Stimulated activated CD4-positive, alpha-beta T cell treated with anti-CD3 and anti-CD28 coated beads, Interleukin-1b, Interleukin-23, amount 100 ng/mL, for 1 hour (primary cell): ENCODE data around the gene KIT.

Experiments used
- DNase-seq, 2 donors: peaks; one replicate each; pipeline ENCODE4 v3.0.0-alpha.2; 2020; ENCODE audit warnings: low read depth in 2 of 2

The KIT gene

DNA sequence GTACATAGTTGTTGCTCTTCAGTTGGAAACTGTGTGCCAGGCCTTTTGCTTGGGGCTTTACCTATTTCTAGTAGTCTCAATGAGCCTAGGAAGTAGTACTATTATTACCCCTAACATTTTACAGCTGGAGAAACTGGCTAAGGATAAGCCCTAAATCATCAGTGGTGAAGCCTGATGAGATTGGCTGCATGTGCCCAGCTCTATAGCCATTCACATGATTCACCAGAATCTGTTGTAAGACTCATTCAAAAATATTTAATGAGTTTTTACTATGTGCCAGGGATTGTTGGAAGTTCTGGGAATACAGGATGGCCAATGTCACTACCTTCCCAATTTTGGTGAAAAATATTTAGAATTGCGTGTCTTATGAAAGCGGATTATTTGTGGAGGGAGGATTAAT, 2.8 kb downstream of the KIT start:
- no peak for DNase-seq

DNA sequence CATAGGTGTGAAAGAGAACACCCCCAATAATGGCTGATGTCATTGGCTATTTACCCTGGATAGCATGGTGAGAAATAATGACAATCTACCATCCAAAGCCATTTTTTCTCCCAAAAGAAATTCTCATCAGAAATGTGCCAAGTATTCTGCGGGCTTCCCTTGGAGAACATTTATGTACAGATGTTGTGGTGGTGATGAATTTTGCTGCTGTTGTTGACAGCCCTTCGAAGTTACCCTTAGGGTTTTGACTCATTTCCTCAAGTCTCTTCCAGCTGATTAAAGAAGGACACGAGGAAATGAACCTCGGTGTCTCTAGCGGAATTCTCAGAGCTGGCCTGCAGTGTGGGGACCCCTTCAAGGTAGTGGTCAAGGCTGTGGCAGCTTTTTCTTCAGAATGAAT, 3.4 kb downstream of the KIT start:
- DNase-seq, result no peak

DNA sequence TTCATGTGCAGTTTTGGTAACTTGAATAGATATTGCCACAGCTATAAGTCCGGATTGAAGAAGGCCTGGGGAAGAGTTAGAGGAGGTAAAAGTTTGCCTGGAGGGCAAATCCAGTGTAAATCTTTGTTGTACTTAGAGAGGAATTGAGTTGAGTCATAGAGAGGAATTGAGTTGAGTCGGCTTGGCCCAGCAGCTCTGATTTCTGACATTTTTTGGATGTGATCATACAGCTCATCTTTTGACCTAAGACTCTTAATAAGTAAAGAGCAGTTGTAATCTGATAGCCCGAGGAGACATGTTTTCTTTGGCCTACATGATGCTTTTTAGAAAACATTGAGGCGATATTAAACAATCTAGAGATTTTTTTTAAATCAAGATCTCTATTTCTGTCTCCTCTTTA, 3.9 kb downstream of the KIT start:
- DNase-seq, result no peak

DNA sequence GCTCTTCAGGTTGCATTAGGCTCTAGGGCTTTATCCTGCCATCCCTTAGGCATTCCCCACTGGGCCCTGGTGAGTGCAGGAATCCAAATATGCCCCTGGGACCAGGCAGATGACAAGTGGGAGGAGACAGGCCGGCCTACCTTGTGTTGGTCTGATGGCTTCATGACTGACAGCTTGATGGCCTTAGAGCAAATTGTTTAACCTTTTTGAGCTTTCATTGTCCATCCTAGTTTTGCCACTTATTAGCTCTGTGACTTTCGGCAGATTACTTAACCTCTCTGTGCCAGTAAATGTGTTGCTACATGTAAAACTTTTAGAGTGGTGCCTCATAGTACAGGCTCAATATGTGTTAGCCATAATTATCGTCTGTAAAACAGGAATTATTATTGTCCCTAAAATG, 4.4 kb downstream of the KIT start:
- no peak for DNase-seq

DNA sequence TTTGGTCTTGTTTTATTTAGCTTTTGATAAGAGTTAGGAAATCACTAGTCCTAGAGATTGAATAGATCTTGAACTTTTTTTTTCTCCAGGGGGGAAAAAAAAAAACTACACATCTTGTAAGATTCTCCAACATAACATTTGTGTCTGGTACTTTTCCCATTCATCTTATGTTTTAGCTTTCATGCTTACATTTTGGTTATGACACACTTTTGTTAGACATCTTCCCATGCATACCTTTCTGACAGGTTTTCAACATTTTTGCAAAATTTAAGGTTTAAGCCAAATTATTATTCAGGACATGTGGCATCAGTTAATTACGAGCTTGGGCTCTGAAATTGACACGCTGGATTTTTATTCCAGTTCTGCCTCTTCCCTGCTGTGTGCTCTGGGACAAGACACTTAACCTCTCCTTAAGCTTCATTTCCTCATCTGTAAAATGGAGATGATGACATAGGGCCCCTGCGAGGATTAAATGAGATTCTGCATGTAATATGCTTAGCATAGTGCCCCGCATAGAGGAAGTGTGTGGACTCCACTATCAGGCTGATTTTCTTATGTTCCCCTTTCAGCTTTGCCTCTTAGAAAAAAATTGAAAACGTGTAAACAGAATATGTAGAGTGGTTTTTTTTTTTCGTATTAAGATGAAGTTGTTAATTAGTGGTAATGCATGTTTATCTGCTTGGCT, 5.3 kb downstream of the KIT start:
- no peak for DNase-seq

DNA sequence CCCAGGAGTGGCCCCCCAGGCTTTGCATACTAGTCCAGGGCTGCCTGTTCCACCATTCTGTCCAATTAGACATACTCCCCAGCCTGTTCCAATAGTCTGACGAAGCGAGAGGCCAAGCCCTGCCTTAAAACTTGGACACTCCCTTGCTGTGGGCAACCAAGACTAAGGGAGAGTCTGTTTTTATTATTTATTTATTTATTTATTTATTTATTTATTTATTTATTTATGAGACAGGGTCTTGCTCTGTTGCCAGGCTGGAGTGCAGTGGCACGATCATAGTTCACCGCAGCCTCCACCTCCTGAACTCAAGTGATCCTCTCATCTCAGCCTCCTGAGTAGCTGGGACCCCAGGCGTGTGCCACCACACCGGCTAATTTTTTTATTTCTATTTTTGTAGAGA, 6.6 kb downstream of the KIT start:
- DNase-seq, result no peak

DNA sequence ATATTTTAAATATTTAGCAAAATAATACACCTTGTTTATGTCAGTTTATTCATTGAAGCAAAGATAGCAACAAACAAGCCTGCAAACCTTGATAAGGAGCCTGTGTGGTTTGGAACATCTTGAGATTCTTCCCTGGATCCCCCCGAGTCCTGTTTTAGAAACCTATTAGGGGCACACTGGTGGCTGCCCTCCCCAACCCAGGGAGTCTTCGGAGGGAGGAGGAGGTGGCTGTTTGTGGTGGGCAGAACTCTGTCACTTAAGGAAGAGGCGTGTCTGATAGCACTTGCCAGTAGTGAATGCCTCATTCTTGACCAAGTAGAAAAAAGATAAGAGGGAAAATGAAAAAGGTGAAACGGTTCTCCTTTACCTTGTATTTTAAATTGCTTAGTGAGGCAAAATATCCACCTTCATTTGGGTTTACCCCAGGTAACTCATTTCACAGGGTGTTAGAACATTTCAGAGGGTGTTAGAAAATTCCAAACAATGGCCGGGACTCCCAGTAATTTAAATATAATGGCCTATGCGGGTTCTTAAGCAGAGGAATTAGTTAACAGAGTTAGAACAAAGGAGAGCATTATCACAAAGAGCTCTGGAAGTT, 10.4 kb downstream of the KIT start:
- DNase-seq, result no peak

DNA sequence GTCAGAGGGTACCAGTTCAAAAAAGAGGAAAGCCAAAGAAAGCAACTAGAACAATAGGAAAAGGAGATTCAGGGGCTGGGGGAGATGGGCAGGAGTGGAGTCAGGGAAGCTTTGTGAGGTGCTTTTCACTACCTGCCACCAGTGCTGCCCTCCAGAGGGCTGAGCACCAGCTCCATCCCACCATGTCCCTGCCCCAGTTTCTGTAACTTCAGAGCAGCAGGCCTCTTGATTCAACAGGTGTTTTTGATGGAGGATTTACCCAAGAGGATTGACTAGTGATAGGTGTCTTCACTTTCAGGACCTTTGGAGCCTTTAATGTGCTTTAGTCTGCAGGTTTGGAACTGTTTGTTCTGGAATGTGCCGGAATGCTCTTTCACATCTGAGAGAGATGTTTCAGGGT, 12.1 kb downstream of the KIT start:
- DNase-seq, result no peak

DNA sequence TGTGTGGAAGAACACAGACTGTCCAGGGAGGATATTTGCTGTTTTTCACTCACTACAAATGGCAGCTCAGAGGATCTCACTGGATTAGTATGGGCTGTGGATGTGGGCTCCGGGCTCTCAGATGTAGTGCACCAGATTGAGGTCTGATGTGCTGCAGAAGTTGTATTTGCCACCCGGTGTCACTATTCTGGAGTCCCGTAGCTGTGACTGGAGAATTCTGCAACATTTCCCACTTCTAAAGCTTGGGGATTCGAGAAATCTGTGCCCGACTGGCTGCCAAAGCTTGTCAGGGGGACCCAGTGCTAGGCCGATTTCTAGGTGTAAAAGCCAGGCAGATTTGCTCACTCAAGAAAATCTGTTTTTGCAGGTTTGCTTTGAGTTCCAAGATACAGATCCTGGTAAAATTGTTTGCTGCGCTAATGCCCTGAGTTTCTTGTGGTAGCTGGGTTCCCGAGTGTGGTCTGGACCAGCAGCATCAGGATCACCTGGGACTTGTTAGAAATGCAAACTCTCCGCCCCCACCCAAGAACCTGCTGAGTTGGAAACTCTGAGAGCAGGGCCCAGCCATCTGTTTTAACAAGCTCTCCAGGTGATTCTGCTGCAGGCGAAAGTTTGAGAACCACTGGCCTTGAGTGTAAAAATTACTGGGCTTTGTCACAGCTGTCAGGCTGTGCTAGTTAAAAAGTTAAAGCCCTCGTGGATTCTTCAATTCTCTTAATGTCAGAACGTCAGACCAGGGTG, 18.1 kb downstream of the KIT start:
- DNase-seq, result no peak

DNA sequence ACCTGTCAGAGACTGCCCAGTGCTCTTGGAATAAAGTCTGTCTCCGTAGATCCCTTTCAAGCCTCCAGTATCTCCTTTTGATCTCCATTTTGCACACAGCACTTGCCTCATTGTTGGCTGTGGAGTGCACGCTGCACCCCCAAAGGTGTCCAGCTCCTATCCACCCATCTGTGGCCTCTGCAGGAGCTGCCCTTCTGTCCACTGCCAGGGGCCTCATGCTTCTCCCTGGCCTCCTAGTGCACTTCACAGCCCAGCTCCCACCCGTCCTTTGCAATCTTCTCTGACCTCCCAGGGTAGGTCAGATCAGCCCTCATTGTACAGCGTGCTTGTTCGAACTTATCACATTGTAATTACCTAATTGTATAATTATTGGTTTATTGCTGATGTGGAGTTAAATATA, 18.9 kb downstream of the KIT start:
- DNase-seq, result no peak

DNA sequence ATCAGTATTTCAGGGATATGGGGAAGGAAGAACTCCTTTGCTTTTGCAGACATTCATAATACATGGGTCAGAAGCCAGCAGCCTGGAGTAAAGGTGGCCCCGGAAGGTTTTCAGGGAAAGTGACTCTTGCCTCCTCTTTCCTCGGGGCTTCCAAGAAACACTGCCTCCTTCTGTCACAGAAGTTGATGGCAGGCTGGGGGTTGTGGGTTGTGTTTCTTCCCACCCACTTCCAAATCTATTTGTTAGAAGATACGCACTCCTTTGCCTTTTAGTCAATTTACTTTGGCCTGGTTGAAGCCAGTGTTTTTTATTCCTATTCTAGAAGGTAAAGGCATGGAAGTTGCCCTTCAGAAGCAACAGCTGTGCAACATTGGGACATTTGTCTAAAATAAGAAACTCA, 19.7 kb downstream of the KIT start:
- DNase-seq, result no peak

DNA sequence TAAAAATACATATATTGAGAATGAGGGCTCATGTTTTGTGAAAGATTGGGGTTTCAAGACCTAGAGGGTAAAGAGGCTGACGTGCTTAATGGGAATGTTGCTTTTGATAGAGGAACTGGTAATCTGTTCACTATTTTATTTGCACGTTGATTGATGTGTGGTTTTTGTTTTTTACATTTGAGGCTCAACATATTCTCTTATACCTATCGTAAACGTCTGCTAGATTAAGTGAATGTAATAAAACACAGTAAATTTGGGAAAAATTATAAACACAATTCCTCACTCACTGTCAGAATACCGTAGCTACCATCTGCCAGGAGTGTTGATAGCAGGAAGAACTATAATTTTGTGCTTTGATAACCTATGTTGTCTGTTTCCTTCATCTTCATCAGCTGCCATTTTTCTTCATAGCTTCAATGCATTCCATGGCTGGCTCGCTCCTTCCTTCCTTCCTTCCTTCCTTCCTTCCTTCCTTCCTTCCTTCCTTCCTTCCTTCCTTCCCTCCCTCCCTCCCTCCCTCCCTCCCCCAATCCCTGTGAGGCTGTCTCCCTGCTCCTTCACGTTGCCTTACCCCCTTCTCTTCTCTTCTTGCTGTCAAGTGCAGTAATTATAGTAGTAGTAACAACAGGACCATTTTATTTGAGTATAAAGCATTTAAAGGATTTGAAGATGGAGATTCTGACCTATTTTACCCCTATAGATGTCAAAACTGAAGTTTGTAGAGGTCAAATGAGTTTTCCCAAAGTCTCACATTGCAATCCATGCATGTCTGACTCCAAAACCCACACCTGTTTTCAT, 20.3 kb downstream of the KIT start:
- no peak for DNase-seq

DNA sequence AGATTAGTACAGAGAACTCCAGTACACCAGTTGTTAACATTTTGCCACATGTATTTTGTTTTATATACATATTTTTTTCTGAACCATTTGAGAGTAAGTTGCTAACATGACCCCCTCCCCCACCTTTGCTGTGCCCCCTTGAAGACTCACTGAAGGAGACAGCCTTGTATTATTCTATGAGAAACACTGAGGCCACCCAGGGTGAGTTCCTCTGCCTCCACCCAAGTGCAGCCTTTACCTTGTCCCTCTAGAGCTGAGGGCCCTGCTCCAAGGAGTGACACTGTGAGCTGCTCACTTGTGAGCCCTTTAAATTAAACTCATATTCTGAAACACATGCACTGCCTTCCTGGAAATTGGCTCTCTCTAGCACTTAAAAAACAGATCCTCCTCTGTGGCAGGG, 21.1 kb downstream of the KIT start:
- DNase-seq, result no peak

DNA sequence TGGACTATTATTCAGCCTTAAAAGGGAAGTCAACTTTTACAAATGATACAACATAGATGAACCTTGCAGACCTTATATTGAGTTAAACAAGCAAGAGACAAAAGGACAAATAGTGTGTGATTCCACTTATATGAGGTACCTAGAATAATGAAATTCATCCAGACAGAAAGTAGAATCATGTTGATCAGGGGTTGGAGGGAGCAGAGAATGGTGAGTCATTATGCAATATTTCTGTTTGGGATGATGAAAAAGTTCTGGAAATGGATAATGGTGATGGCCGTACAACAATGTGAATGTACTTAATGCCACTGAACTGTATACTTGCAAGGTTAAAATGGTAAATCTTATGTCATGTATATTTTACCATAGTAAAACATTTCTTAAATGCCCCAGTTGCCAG, 22.1 kb downstream of the KIT start:
- no peak for DNase-seq

DNA sequence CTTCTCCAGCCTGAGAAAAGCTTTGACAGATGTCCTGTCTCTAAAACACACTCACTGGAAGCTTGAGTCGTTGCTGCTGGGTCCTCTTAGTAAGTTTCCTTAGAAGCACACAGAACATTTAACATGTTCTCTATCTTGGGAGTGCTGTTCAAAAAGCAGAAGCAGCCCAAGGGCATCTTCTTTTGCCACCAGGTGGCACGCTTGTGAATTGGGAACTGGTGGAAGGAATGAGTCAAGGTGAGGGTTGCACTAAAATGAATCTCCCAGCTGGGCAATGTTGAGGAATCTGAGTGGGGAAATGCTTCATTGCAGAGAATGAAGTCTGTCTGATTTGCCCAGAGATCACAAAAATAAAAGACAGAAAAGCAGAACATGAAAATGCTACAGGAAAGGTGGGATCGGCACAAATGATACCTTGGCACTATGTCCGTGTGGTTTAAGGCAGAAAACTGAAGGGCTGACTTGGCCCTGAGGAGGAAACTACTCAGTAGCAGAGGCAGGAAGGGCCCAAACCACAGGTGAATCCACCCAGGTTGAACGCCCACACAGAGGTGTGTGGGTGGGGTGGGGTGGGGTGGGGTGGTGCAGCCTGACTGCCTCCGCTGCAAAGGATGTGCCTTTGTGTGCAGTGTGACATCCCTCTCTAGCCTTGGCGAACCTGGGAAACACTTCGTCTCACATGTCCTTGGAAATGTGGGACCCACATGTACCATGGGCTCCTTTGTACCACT, 26.0 kb downstream of the KIT start:
- peak; percentile 4 to 16 for DNase-seq

DNA sequence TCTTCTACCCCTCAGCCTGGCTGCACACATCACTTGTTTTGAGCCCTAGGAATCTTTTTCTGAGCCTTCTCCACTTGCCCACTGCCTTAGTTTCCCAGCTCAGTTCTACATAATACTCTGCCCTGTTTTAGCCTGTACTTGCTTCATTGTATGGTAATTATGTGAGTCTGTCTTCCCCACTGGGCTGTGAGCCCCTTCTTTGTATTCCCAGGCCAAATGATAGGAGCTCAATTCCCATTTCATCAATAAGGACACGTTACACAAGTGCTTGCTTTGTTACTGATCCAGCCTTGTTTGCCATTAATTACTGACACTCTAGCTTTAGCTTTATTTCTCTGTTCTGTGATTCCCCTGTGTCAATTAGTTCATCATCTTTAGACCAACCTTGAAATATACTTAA, 28.1 kb downstream of the KIT start:
- no peak for DNase-seq

DNA sequence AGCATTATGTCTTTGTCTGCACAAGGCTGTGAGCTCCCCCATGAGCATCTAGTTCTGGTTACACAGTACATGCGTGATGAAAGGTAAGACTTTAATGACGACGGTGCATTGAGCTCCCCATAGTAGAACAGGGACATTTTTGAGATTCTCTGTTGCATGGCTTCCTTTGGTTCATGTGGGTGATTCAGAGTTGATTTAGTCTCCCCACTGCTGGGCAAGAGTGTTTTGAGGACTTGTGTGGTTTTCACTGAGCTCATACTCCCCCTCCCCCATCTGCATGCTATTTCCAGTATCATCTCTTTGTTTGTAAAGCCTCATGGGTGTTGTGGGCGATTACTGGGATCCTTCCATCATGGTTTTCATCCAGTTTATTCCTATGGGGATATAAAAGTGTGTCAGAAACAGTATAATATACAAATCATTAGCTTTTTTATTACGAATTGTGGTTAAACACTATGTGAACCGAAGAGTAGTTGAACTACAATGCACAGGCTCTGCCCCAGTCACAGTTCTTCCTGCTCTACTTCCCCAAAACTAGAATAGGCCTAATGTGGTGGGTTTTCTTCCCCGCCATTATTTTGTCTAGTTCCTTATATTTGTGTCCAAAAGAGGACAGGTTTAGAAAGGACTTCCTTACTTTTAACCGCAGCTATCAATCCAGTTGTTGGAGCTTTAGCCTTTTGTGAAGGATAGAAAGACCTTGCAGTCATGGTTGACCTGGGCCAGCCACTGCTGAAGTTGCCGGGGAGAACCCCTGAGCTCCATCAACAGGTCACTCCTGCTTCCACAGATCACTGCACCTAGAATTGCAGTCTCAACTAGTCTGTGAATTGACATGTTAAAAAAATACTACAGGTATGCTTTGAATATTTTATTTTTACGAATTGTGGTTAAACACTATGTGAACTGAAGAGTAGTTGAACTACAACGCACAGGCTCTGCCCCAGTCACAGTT, 30.4 kb downstream of the KIT start:
- DNase-seq, result no peak

DNA sequence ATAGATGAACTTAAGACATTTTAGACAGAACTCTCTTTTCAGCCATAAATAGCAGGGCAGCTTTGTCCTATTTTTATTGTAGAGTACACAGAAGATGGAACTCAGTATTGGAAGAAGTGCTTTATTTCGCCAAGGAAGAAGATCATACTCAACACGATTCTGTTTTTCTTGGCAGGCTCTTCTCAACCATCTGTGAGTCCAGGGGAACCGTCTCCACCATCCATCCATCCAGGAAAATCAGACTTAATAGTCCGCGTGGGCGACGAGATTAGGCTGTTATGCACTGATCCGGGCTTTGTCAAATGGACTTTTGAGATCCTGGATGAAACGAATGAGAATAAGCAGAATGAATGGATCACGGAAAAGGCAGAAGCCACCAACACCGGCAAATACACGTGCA, 37.6 kb downstream of the KIT start:
- no peak for DNase-seq

DNA sequence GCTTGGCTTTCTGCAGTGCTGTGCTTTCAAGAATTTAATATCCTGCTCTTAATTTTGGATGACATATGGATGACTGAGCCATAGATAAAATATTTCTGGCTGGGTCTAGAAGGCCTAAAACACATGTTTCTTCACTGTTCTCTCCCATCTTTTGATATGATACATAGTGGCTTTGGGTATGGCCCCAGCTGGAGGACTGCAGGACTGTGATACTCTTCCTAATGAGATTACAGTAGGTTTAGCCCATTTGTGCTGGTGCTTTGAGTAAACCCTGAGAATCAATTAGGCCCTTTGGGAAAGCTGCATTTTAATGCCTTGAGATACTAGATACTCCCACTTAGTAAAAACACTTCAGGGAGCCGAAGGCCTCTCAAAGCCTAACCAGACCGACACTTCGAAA, 38.0 kb downstream of the KIT start:
- no peak for DNase-seq

DNA sequence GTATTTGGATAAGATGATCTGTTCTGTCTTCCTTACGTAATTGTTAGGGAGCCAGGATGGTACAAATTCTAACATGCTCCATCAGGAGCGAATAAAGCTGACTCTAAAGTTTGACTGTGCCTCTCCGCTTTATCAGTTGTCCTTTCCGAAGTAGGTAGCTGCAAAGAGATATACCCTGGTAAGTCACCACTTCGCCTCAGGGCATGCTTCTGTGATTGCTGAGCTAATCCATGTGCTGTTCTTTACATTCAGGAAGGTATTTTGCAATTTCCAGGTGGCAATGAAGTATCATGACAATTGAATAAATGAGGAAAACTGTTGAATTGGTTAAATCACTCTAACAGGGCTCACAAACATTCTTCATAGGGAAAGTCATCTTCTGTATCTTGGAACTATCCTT, 38.9 kb downstream of the KIT start:
- DNase-seq, result no peak

DNA sequence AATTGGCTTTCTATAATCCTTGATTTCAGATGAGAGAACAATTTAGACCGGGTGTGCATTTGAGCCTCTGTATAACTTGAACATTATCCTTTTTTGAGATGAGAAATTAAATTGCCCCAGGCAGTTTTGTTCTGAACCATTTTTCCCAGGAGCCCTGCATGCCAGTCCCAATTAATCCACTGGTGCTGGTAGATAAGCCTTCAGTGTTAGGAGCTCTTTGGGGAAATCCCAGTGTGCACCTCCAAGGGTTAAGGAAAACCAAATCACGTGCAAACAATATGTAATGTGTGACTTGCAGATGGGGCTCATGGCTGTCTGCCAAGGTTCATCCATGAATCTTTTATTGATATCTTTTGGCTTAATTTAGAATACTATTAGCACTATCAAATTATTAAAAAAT, 43.2 kb downstream of the KIT start:
- no peak for DNase-seq
